ENCODE measurements around the gene CPPED1. TPM values are rescaled to one million over a fixed set of nuclear protein-coding genes. Genes with fewer than 3 reads are reported as not detected.

Gene CPPED1
- total RNA-seq, 2 experiments from 2014 or later = 1.4 to 2.3 TPM

GRCh38 chr16:12625716-12626115 lies 178.0 kb downstream of the CPPED1 start:
- no peaks in the 10 kb centered on the region for H3K36me3 Mint-ChIP-seq (ENCODE audit: low read depth)
- intact Hi-C loops (cut with DNase I, micrococcal nuclease) = no loop called here
- H3K9me3 Mint-ChIP-seq = no peaks in the 10 kb centered on the region

DNA sequence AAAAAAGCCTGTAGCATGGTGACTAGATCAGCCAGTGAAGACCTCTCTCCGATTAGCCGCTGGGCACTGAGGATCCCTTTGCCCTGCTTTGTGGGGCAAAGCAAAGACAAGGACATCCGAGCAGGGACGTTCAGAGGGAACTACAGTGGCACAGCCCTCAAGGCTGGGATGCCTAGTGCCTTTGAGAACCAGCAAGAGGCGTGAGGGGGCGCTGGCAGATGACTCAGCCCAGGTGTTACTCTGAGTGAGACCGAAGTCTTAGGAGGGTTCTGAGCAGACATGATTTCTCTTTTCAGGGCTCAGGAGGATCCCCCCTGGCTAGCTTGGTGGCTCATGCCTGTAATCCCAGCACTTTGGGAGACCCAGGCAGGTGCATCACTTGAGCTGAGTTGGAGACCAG lies 178.6 kb downstream of the CPPED1 start:
- no peaks in the 10 kb centered on the region for H3K36me3 ChIP-seq (ENCODE audit: insufficient read depth, low read length)
- H3K4me1 ChIP-seq (ENCODE audit: insufficient read depth, low read length) = no peaks in the 10 kb centered on the region
- ATAC-seq (ENCODE audit: poor library complexity) (no peak), DNase-seq (no peak)
- no peaks in the 10 kb centered on the region for H3K9me3 Mint-ChIP-seq
- no peaks in the 10 kb centered on the region for H3K36me3 Mint-ChIP-seq (ENCODE audit: low read depth)
- H3K4me3 ChIP-seq (ENCODE audit: low read length) = no peak overlapping the region
- TF ChIP-seq CTCF (IDR thresholded peaks at IDR 0.05) = no peak
- no peak overlapping the region for H3K4me3 Mint-ChIP-seq
- H3K4me1 Mint-ChIP-seq (ENCODE audit: low read depth) = no peaks in the 10 kb centered on the region
- no peaks in the 10 kb centered on the region for H3K9me3 ChIP-seq (ENCODE audit: control insufficient read depth in 1 of 2, insufficient read depth in 1 of 2, low read length in 2 of 2)
- ChIA-PET CTCF (no interaction called here), POLR2A (no interaction called here)
- H3K27ac ChIP-seq (ENCODE audit: low read depth in 1 of 2, low read length in 2 of 2) = no peak overlapping the region
- no peak overlapping the region for H3K27ac Mint-ChIP-seq
- intact Hi-C loops (cut with DNase I, micrococcal nuclease) = no loop called here
- no peaks in the 10 kb centered on the region for H3K27me3 ChIP-seq (ENCODE audit: control insufficient read depth in 1 of 2, insufficient read depth in 2 of 2, low read length in 2 of 2)
- H3K27me3 Mint-ChIP-seq = no peaks in the 10 kb centered on the region

More at GRCh38 chr16:12625716-12626115, 178.0 kb downstream of the CPPED1 start:
- no peak overlapping the region for H3K27ac ChIP-seq (ENCODE audit: low read depth in 1 of 2, low read length in 2 of 2)
- H3K27me3 Mint-ChIP-seq = no peaks in the 10 kb centered on the region
- H3K4me1 Mint-ChIP-seq (ENCODE audit: low read depth) = no peaks in the 10 kb centered on the region
- peaks cover 0 to 2% of the 10 kb centered on the region in 2 experiments for H3K27me3 ChIP-seq (ENCODE audit: control insufficient read depth in 1 of 2, insufficient read depth in 2 of 2, low read length in 2 of 2)
- ChIA-PET POLR2A (no interaction called here), CTCF (no interaction called here)
- no peak for ATAC-seq (ENCODE audit: poor library complexity)
- H3K9me3 ChIP-seq (ENCODE audit: control insufficient read depth in 1 of 2, insufficient read depth in 1 of 2, low read length in 2 of 2) = no peaks in the 10 kb centered on the region
- no peaks in the 10 kb centered on the region for H3K36me3 ChIP-seq (ENCODE audit: insufficient read depth, low read length)
- H3K4me1 ChIP-seq (ENCODE audit: insufficient read depth, low read length) = no peaks in the 10 kb centered on the region
- H3K4me3 Mint-ChIP-seq = no peak overlapping the region
- no peak overlapping the region for H3K4me3 ChIP-seq (ENCODE audit: low read length)
- TF ChIP-seq CTCF (IDR thresholded peaks at IDR 0.05) = no peak
- no peak for DNase-seq
- no peak overlapping the region for H3K27ac Mint-ChIP-seq

GRCh38 chr16:12620150-12620549 lies 183.5 kb downstream of the CPPED1 start:
- ChIA-PET CTCF (no interaction called here), POLR2A (no interaction called here)
- intact Hi-C loops (cut with DNase I, micrococcal nuclease) = no loop called here
- Mint-ChIP-seq H3K4me3 (no peak overlapping the region), H3K27ac (no peak overlapping the region), H3K36me3 (ENCODE audit: low read depth) (no peaks in the 10 kb centered on the region), H3K4me1 (ENCODE audit: low read depth) (no peaks in the 10 kb centered on the region), H3K27me3 (no peaks in the 10 kb centered on the region), H3K9me3 (no peaks in the 10 kb centered on the region)
- Histone ChIP-seq H3K9me3 (ENCODE audit: control insufficient read depth in 1 of 2, insufficient read depth in 1 of 2, low read length in 2 of 2) (no peaks in the 10 kb centered on the region), H3K4me1 (ENCODE audit: insufficient read depth, low read length) (no peaks in the 10 kb centered on the region), H3K27me3 (ENCODE audit: control insufficient read depth in 1 of 2, insufficient read depth in 2 of 2, low read length in 2 of 2) (no peaks in the 10 kb centered on the region), H3K36me3 (ENCODE audit: insufficient read depth, low read length) (no peaks in the 10 kb centered on the region), H3K4me3 (ENCODE audit: low read length) (no peak overlapping the region), H3K27ac (ENCODE audit: low read depth in 1 of 2, low read length in 2 of 2) (no peak overlapping the region)
- TF ChIP-seq CTCF (IDR thresholded peaks at IDR 0.05) = no peak
- DNase-seq = no peak
- ATAC-seq (ENCODE audit: poor library complexity) = no peak

Data from CD4-positive, alpha-beta T cell (primary cell).